Measurements from ENCODE around the gene IMMP2L.

The IMMP2L gene

GRCh38 chr7:110775046-110775445 is 787.2 kb downstream of the IMMP2L start:
- in situ Hi-C loops (cut with HindIII; ENCODE audit: low sequenced_read_pairs), result no loop called here

GRCh38 chr7:110774071-110774470 is 788.2 kb downstream of the IMMP2L start:
- in situ Hi-C loops (cut with HindIII; ENCODE audit: low sequenced_read_pairs), result no loop called here

GRCh38 chr7:110772615-110773014 is 789.7 kb downstream of the IMMP2L start:
- in situ Hi-C loops (cut with HindIII; ENCODE audit: low sequenced_read_pairs), result no loop called here

- in situ Hi-C loops (cut with HindIII; ENCODE audit: low sequenced_read_pairs), result no loop called here
These were observed 790.6 kb downstream of the IMMP2L start for GRCh38 chr7:110771717-110772116.

- in situ Hi-C loops (cut with HindIII; ENCODE audit: low sequenced_read_pairs), result no loop called here
These were observed 794.7 kb downstream of the IMMP2L start for GRCh38 chr7:110767550-110768110.

GRCh38 chr7:110766864-110767263 is 795.4 kb downstream of the IMMP2L start:
- in situ Hi-C loops (cut with HindIII; ENCODE audit: low sequenced_read_pairs), result no loop called here

- in situ Hi-C loops (cut with HindIII; ENCODE audit: low sequenced_read_pairs), result no loop called here
These were observed 797.4 kb downstream of the IMMP2L start for GRCh38 chr7:110764852-110765251.

- in situ Hi-C loops (cut with HindIII; ENCODE audit: low sequenced_read_pairs), result no loop called here
These were observed 799.6 kb downstream of the IMMP2L start for GRCh38 chr7:110762546-110763225.

GRCh38 chr7:110760341-110760740 is 802.0 kb downstream of the IMMP2L start:
- in situ Hi-C loops (cut with HindIII; ENCODE audit: low sequenced_read_pairs), result no loop called here

GRCh38 chr7:110759069-110759468 is 803.2 kb downstream of the IMMP2L start:
- in situ Hi-C loops (cut with HindIII; ENCODE audit: low sequenced_read_pairs), result no loop called here

GRCh38 chr7:110754649-110755048 is 807.6 kb downstream of the IMMP2L start:
- in situ Hi-C loops (cut with HindIII; ENCODE audit: low sequenced_read_pairs), result no loop called here

GRCh38 chr7:110750931-110751605 is 811.2 kb downstream of the IMMP2L start:
- in situ Hi-C loops (cut with HindIII; ENCODE audit: low sequenced_read_pairs), result no loop called here

- in situ Hi-C loops (cut with HindIII; ENCODE audit: low sequenced_read_pairs), result no loop called here
These were observed 829.1 kb downstream of the IMMP2L start for GRCh38 chr7:110733221-110733620.

- in situ Hi-C loops (cut with HindIII; ENCODE audit: low sequenced_read_pairs), result no loop called here
These were observed 837.5 kb downstream of the IMMP2L start for GRCh38 chr7:110724811-110725210.

GRCh38 chr7:110721395-110721794 is 840.9 kb downstream of the IMMP2L start:
- in situ Hi-C loops (cut with HindIII; ENCODE audit: low sequenced_read_pairs), result no loop called here

GRCh38 chr7:110720626-110721025 is 841.7 kb downstream of the IMMP2L start:
- in situ Hi-C loops (cut with HindIII; ENCODE audit: low sequenced_read_pairs), result no loop called here

- in situ Hi-C loops (cut with HindIII; ENCODE audit: low sequenced_read_pairs), result no loop called here
These were observed 842.6 kb downstream of the IMMP2L start for GRCh38 chr7:110719741-110720140.

GRCh38 chr7:110718503-110719205 is 843.6 kb downstream of the IMMP2L start:
- in situ Hi-C loops (cut with HindIII; ENCODE audit: low sequenced_read_pairs), result no loop called here

- in situ Hi-C loops (cut with HindIII; ENCODE audit: low sequenced_read_pairs), result no loop called here
These were observed 858.1 kb downstream of the IMMP2L start for GRCh38 chr7:110704225-110704624.

GRCh38 chr7:110698576-110698975 is 863.7 kb downstream of the IMMP2L start:
- in situ Hi-C loops (cut with HindIII; ENCODE audit: low sequenced_read_pairs), result no loop called here

- in situ Hi-C loops (cut with HindIII; ENCODE audit: low sequenced_read_pairs), result no loop called here
These were observed 868.9 kb downstream of the IMMP2L start for GRCh38 chr7:110693344-110693743.

- in situ Hi-C loops (cut with HindIII; ENCODE audit: low sequenced_read_pairs), result loop anchor here (5.0 kb wide), 1 partner anchor 37 kb away; no protein-coding TSS in a partner anchor
These were observed 873.4 kb downstream of the IMMP2L start for GRCh38 chr7:110688908-110689307.
